OCI-LY3 (cell line): ENCODE data around the gene THAP3.

Experiments used
- H2AFZ ChIP-seq: fragments of 200-600, 300-600 bp; shearing (Covaris generic); 2 replicates; pipeline ENCODE4 v1.6.0; 2014; ENCODE audit warnings: antibody characterized with exemption, low read depth, low read length
- H3K27ac ChIP-seq: fragments of 200-600, 300-600 bp; sonication (generic); 2 replicates; pipeline ENCODE4 v1.5.1; 2014; ENCODE audit warnings: mild to moderate bottlenecking, low read length, moderate library complexity, mixed read lengths
- H3K27me3 ChIP-seq: fragments of 200-600, 300-600 bp; sonication (generic); 2 replicates; pipeline ENCODE4 v1.6.1; 2014; ENCODE audit warnings: low read depth, low read length, mixed read lengths
- H3K36me3 ChIP-seq: fragments of 200-600, 300-600 bp; sonication (generic); replicated peaks from 2 replicates; pipeline ENCODE3; 2014; ENCODE audit warnings: low read depth, low read length, mixed read lengths
- H3K4me1 ChIP-seq: fragments of 300-600, 200-600 bp; sonication (generic); 2 replicates; pipeline ENCODE4 v1.6.1; 2014; ENCODE audit warnings: low read length, mixed read lengths
- H3K4me2 ChIP-seq: fragments of 200-600, 300-600 bp; sonication (generic); 2 replicates; pipeline ENCODE4 v1.6.1; 2014; ENCODE audit warnings: low read length, mixed read lengths
- H3K4me3 ChIP-seq: fragments of 300-600, 200-600 bp; sonication (generic); 2 replicates; pipeline ENCODE4 v1.5.1; 2014; ENCODE audit warnings: antibody characterized with exemption, mild to moderate bottlenecking, low read length, moderate library complexity
- H3K79me2 ChIP-seq: fragments of 300-600, 200-600 bp; shearing (Covaris generic); 2 replicates; pipeline ENCODE4 v1.6.1; 2014; ENCODE audit warnings: mild to moderate bottlenecking, low read length, mixed read lengths
- H3K9ac ChIP-seq: fragments of 300-600, 200-600 bp; shearing (Covaris generic); 2 replicates; pipeline ENCODE4 v1.6.0; 2014; ENCODE audit warnings: mild to moderate bottlenecking, low read length, moderate library complexity
- H3K9me3 ChIP-seq: fragments of 200-600, 300-600 bp; shearing (Covaris generic); 2 replicates; pipeline ENCODE4 v1.6.1; 2014; ENCODE audit warnings: low read length, mixed read lengths; ENCODE audit not compliant: insufficient read depth
- H4K20me1 ChIP-seq: fragments of 200-600, 300-600 bp; sonication (generic); 2 replicates; pipeline ENCODE4 v1.6.1; 2016; ENCODE audit warnings: low read length, mixed read lengths; ENCODE audit not compliant: insufficient read depth
- CTCF ChIP-seq: fragments of 200-600, 300-600 bp; sonication (generic); IDR thresholded peaks from 2 replicates; pipeline ENCODE4 v1.5.1; 2014; ENCODE audit warnings: antibody characterized with exemption, low read length, low read depth
- EZH2phosphoT487 ChIP-seq: fragments of 200-600 bp; shearing (Covaris generic); IDR thresholded peaks from 2 replicates; pipeline ENCODE4 v1.6.1; 2018; ENCODE audit warnings: antibody characterized with exemption, mixed run types, low read depth

The THAP3 gene

GRCh38 chr1:6600410-6601048 lies 24.1 kb upstream of the THAP3 start:
- H2AFZ ChIP-seq, result no peak overlapping the region
- H4K20me1 ChIP-seq, result peaks cover 30% of the 10 kb centered on the region
- H3K9ac ChIP-seq, result peak overlapping the region; percentile 73

GRCh38 chr1:6601049-6601922 lies 23.4 kb upstream of the THAP3 start:
- Histone ChIP-seq H3K27me3 (no peaks in the 10 kb centered on the region), H3K4me2 (peak overlapping the region; percentile 99), H3K4me3 (peak overlapping the region; percentile 90), H3K27ac (peak overlapping the region; percentile 61), H2AFZ (no peak overlapping the region), H3K79me2 (peaks cover 59% of the 10 kb centered on the region), H3K36me3 (peaks cover 17% of the 10 kb centered on the region), H3K9ac (peak overlapping the region; percentile 73), H3K9me3 (no peaks in the 10 kb centered on the region), H4K20me1 (peaks cover 30% of the 10 kb centered on the region), H3K4me1 (peaks cover 25% of the 10 kb centered on the region)
- TF ChIP-seq CTCF (no peak), EZH2phosphoT487 (no peak)

More at GRCh38 chr1:6600410-6601048, 24.1 kb upstream of the THAP3 start:
- Histone ChIP-seq H3K27ac (peak overlapping the region; percentile 61), H3K9me3 (no peaks in the 10 kb centered on the region), H3K27me3 (no peaks in the 10 kb centered on the region), H3K79me2 (peaks cover 64% of the 10 kb centered on the region), H3K4me1 (peaks cover 25% of the 10 kb centered on the region), H3K36me3 (peaks cover 17% of the 10 kb centered on the region), H3K4me3 (peak overlapping the region; percentile 90), H3K4me2 (peak overlapping the region; percentile 99)
- TF ChIP-seq EZH2phosphoT487 (no peak), CTCF (no peak)

GRCh38 chr1:6601923-6602668 lies 22.6 kb upstream of the THAP3 start:
- Histone ChIP-seq H3K9me3 (no peaks in the 10 kb centered on the region), H3K4me3 (peak overlapping the region; percentile 90), H2AFZ (peak overlapping the region; percentile 25; the same call in 1 of the 2 replicates), H3K27ac (peak overlapping the region; percentile 61), H3K36me3 (peaks cover 15% of the 10 kb centered on the region), H3K79me2 (peaks cover 51% of the 10 kb centered on the region), H4K20me1 (peaks cover 24% of the 10 kb centered on the region), H3K27me3 (no peaks in the 10 kb centered on the region), H3K4me1 (peaks cover 25% of the 10 kb centered on the region), H3K9ac (peak overlapping the region; percentile 73), H3K4me2 (peak overlapping the region; percentile 99)
- no peak for TF ChIP-seq EZH2phosphoT487
- TF ChIP-seq CTCF, result no peak
